GM21526 (cell line): Measurements from ENCODE around the gene S100PBP.

Source experiments
- ATAC-seq: cut with Tn5 transposase; IDR thresholded peaks from one replicate; pipeline ENCODE4 v1.9.1; 2021; ENCODE audit warnings: moderate library complexity; ENCODE audit not compliant: unreplicated experiment, low FRiP score

S100PBP gene

DNA sequence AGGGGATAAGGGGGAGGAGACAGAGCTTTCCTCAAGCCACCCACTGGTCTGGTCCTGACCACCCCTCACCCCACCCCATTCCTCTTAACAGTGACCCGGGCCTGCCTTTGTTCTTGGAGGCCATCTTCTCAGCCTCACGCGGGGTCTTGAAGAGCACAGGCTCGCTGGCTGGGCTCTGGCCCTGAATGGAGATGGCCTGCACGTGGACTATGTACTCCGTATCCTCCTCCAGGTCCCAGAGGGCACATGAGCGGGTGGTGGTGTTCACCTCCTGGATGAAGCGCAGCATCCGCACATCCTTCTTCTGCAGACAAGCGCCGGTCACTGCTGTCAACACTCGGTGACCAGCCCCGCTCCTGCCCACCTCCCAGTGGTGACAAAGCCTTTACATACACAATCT lies 50.6 kb downstream of the S100PBP start:
- no peak for ATAC-seq

GRCh38 chr1:32868806-32869455 lies 51.5 kb downstream of the S100PBP start:
- ATAC-seq = no peak

- ATAC-seq = no peak
These were observed 52.6 kb downstream of the S100PBP start for GRCh38 chr1:32869923-32870614.

GRCh38 chr1:32870615-32871363 lies 53.3 kb downstream of the S100PBP start, which contains the start of gene FNDC5:
FNDC5 (minus strand) TSS chr1:32870912.
- ATAC-seq = no peak

DNA sequence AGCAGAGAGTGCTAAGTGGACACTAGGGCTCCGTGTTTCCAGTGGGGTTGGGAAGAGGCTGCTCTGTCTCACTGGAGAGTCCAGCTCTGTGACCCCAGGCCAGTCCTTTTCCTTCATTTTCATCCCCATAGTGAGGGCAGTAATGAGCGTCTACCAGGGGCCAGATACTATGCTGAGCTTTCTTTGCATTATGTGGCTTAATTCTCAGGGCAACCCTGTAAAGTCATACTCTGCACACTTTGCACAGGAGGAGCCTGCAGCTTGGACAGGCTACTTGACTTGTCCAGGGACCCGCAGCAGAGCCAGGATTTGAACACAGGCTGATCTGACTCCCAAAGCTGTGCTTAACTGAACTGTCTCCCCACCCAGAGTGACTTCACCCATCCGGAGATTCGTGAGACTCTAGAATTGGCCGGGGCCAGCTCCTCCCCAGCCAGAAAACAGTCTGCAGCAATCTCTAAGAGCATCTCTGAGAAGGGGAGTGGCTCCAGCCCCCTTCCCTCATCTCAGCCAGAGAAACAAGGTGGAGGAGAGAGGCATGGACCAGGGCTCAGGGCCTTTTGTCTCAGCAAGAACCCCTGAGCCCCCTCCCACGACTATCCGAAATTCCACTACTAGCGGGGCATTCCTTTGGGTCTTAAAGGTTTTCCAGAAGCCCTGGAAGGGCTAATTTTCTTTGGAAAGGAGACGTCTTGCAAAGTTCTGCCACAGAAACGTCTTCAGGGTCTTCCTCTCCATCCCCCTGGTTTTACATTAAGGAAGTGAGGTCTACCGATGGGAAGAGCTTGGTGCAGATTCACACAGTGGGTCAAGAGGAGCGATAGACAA lies 54.1 kb downstream of the S100PBP start:
- ATAC-seq = no peak

GRCh38 chr1:32872192-32872460 lies 54.7 kb downstream of the S100PBP start:
- ATAC-seq = no peak

- ATAC-seq = no peak
These were observed 56.0 kb downstream of the S100PBP start for GRCh38 chr1:32873484-32873883.

DNA sequence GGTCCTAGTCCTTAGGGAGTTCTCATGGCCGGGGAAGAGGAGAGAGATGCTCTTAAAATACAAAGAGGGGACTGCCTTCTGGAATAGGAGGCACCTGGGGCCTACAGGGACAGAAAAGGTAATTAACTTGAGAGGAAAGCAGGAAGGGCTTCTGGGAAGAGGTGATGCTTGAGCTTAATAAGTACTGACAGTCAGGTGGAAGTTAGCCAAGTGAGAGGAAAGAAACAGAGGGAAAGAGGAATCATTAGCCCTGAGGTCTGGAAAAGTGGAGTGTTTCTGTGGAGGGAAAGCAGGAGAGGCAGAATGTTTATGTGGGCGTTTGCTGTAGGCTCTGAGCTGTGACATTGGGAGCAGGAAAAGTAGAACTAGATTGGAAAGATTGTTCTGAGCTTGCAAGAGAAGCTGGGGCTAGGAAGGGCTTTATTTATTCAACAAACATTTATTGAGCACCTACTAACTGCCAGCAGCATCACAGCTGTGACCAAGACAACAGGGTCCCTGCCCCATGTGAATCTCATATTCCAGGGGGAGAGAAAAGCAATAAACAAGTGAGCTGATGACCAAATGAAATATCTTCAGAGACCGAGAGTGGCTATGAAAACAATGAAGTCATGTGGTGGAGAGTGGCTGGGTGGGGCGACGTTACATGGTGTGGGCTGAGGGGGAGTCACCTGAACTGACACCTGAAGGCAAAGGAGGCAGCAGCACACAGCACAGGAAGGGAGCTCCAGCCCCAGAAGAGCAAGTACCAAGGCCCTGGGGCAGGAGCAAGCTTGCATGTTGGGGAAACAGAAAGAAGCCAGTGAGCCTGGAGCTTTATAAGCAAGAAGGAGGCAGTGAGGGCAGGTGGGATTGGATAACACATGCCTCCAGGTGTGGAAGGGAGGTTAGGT lies 57.7 kb downstream of the S100PBP start:
- ATAC-seq = no peak

DNA sequence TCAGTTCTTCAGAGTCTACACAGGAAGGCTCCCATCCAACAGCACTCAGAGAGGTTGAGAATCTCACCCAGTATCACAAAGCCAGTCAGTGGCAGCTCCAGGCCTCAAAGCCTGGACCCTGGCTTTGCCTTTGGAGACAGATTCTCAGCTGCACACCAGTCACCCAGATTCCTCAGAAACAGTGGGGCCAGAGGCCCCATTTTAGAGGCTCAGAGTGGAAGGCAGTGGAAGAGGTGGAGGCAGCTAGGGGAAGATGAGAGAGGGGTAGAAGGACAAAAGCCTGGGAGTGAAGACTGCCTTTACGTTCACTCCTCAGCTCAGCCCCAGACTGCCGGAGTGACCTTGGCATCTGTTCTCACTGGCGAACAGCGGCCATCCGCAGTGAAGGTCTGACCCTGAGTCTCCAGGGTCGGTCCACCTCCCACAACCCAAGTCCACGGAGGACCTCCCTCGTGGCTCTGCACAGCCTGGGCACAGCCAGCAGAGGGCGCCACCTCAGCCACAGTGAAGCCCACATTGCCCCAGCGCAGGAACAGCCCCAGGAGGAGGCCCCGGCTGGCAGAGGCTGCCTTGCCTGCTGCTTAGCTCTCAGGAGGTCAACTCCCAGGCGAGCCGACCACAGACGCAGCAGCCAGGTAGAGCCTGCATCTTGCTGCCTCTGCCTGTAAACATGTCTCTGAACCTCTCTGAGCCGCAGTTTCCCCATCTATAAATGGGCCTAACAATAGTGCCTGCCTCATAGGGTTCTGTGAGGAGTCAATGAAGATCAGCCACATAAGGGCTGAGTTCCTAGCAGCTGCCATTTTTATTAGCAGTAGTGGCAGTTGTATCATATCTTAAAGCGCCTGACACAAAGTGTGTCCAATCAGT lies 59.1 kb downstream of the S100PBP start:
- ATAC-seq = no peak

- ATAC-seq = no peak
These were observed 60.0 kb downstream of the S100PBP start for GRCh38 chr1:32877211-32878110.

DNA sequence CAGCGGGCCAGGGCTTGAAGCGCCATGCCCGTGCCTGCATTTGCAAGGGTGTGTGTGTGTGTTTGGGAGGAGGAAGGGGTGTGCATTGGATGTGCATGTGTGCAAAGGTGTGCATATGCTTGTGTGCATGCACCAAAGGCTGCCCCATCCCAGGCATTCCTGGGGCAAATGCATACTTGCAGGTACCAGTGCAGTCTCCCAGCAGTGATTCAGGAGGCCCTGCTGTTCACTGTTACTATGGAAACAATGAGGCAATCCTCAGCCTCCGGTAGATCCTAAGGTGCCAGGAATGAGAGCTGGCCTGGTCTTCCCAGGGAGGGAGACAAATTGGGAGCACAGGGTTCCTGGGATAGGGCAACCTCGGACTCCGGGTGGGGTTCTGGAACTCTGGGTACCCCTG lies 60.7 kb downstream of the S100PBP start:
- no peak for ATAC-seq

DNA sequence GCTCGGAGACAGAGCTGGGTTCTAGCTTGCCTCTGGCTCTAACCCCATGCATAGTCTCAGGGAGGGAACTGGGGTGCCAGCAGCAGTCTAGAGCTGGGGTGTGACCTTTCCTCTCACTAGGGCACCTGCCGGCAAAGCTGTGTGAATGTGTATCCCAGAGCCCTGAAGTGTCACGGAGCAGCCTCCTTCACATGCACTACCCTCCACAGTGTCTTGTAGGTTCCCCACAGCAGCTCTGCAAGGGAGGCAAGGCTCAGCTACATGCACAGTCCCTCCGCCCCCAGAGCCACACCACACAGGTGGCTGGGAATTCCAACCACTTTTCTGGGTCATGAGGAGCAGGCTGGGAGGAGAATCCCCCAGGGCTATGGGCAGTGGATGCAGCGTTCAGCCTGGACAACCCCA lies 61.2 kb downstream of the S100PBP start:
- ATAC-seq = no peak

GRCh38 chr1:32881291-32881690 lies 63.8 kb downstream of the S100PBP start:
- ATAC-seq = no peak

GRCh38 chr1:32881871-32882850 lies 64.7 kb downstream of the S100PBP start:
- no peak for ATAC-seq

GRCh38 chr1:32883338-32884031 lies 66.0 kb downstream of the S100PBP start:
- no peak for ATAC-seq

DNA sequence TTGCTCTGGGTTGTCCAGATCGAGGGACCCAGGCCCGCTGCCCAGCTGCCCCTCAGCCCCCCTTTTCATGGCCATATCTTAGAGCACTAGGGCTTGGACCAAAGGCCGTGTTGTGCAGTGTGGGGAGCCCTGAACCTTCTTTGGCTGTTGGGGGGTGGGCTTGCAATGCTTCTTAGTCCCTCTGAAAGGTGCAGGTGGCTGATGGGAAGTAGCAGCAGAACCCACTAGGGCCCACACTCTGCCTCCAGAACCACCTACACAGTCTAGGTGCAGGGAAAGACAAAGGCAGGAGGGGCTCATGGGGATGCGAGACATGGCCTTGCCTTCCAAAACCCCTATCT lies 66.5 kb downstream of the S100PBP start:
- ATAC-seq = no peak
